ENCODE data around the gene EEF1A2. TPM values are rescaled to one million over a fixed set of nuclear protein-coding genes. Genes with fewer than 3 reads are reported as not detected.

The EEF1A2 gene
- total and polyA plus RNA-seq, 2 donors (not counting 3 experiments of a cell fraction or from before 2014, with no cell fraction given), result 2.7 to 3.4 TPM

GRCh38 chr20:63495167-63495720 lies 3.6 kb downstream of the EEF1A2 start:
- Histone ChIP-seq H3K9ac (replicated peaks; ENCODE audit: extremely low read depth, insufficient read depth, low read length) (no peak overlapping the region), H3K4me1 (ENCODE audit: control insufficient read depth, extremely low read depth, insufficient read depth, low read length) (no peaks in the 10 kb centered on the region), H3K9me3 (replicated peaks; ENCODE audit: control insufficient read depth, insufficient read depth, low read length) (no peaks in the 10 kb centered on the region), H3K9me1 (replicated peaks; ENCODE audit: control insufficient read depth, extremely low read depth, insufficient read depth, low read length) (no peaks in the 10 kb centered on the region), H3K27ac (ENCODE audit: insufficient read depth, low read depth, low read length) (no peak overlapping the region), H3K36me3 (ENCODE audit: control insufficient read depth in 2 of 2, extremely low read depth in 1 of 2, insufficient read depth in 2 of 2, low read length in 2 of 2) (no peaks in the 10 kb centered on the region), H3K27me3 (ENCODE audit: control insufficient read depth in 2 of 2, insufficient read depth in 2 of 2, low read length in 2 of 2) (no peaks in the 10 kb centered on the region), H4K20me1 (replicated peaks; ENCODE audit: control insufficient read depth, extremely low read depth, insufficient read depth, low read length) (no peaks in the 10 kb centered on the region), H2AFZ (ENCODE audit: low read depth, low read length) (no peak overlapping the region), H3K4me2 (ENCODE audit: insufficient read depth, low read length) (no peak overlapping the region), H3K4me3 (replicated peaks in 1 of 3; ENCODE audit: insufficient read depth in 1 of 3, low read depth in 1 of 3, low read length in 3 of 3) (no peak overlapping the region), H3K79me2 (ENCODE audit: control insufficient read depth, insufficient read depth, low read length) (no peaks in the 10 kb centered on the region)
- ChIA-PET CTCF (interaction anchor here (1.0 to 2.5 kb wide), 14 partner anchors 10 to 485 kb away, joined by 3 to 30 read pairs (median 7); partner anchors contain the start of genes ARFGAP1, HELZ2, PPDPF and PTK6), POLR2A (no interaction called here)
- DNase-seq (ENCODE audit: low read depth, low spot score) (no peak), FAIRE-seq (no peak)
- intact Hi-C loops (cut with micrococcal nuclease), result no loop called here
- no TSS peak for BruUV-seq (replicated peaks)
- no peak for TF ChIP-seq FOS (IDR thresholded peaks at IDR 0.05; ENCODE audit: borderline replicate concordance, insufficient read depth, low read length)
- no peak for TF ChIP-seq JUN (IDR thresholded peaks at IDR 0.05; ENCODE audit: borderline replicate concordance, insufficient read depth, insufficient read length, low read depth)
- no peak for TF ChIP-seq EZH2 (IDR thresholded peaks at IDR 0.05; ENCODE audit: borderline replicate concordance, low read depth, low read length, severe bottlenecking)
- TF ChIP-seq POLR2A (IDR thresholded peaks at IDR 0.05; ENCODE audit: low read depth, low read length), result no peak
- dilution Hi-C loops (cut with MboI; ENCODE audit: extremely low pct_ligation_motif_present, low sequenced_read_pairs), result no loop called here

- no peak for FAIRE-seq
- Histone ChIP-seq H2AFZ (ENCODE audit: low read depth, low read length) (no peak overlapping the region), H3K36me3 (ENCODE audit: control insufficient read depth in 2 of 2, extremely low read depth in 1 of 2, insufficient read depth in 2 of 2, low read length in 2 of 2) (no peaks in the 10 kb centered on the region), H3K4me1 (ENCODE audit: control insufficient read depth, extremely low read depth, insufficient read depth, low read length) (no peaks in the 10 kb centered on the region), H3K9me3 (replicated peaks; ENCODE audit: control insufficient read depth, insufficient read depth, low read length) (no peaks in the 10 kb centered on the region), H4K20me1 (replicated peaks; ENCODE audit: control insufficient read depth, extremely low read depth, insufficient read depth, low read length) (no peaks in the 10 kb centered on the region), H3K79me2 (ENCODE audit: control insufficient read depth, insufficient read depth, low read length) (no peaks in the 10 kb centered on the region), H3K9ac (replicated peaks; ENCODE audit: extremely low read depth, insufficient read depth, low read length) (no peak overlapping the region), H3K4me2 (ENCODE audit: insufficient read depth, low read length) (no peak overlapping the region), H3K9me1 (replicated peaks; ENCODE audit: control insufficient read depth, extremely low read depth, insufficient read depth, low read length) (no peaks in the 10 kb centered on the region), H3K4me3 (replicated peaks in 1 of 3; ENCODE audit: insufficient read depth in 1 of 3, low read depth in 1 of 3, low read length in 3 of 3) (no peak overlapping the region), H3K27me3 (ENCODE audit: control insufficient read depth in 2 of 2, insufficient read depth in 2 of 2, low read length in 2 of 2) (no peaks in the 10 kb centered on the region), H3K27ac (ENCODE audit: insufficient read depth, low read depth, low read length) (no peak overlapping the region)
- no peak for TF ChIP-seq MAX (IDR thresholded peaks at IDR 0.05; ENCODE audit: insufficient read depth, insufficient read length)
- BruUV-seq (replicated peaks), result no TSS peak
- intact Hi-C loops (cut with micrococcal nuclease), result no loop called here
- dilution Hi-C loops (cut with MboI; ENCODE audit: extremely low pct_ligation_motif_present, low sequenced_read_pairs), result no loop called here
- ChIA-PET CTCF (interaction anchor here (0.8 kb wide), 1 partner anchor 626 kb away, joined by 3 read pairs; no protein-coding TSS in a partner anchor), POLR2A (no interaction called here)
- DNase-seq (ENCODE audit: low read depth, low spot score), result no peak
These were observed 4.3 kb downstream of the EEF1A2 start for GRCh38 chr20:63494420-63495166.

All from endothelial cell of umbilical vein (primary cell).